Cardiac muscle cell (in vitro differentiated cells and primary cell): ENCODE measurements around the gene PTPN13. TPM values are rescaled to one million over a fixed set of nuclear protein-coding genes. Genes with fewer than 3 reads are reported as not detected.
A peak's percentile ranks its signal among the peaks of the same experiment; 100 is the strongest.
"Not testable (repeated sequence)": the region's sequence is repeated elsewhere in the genome, so short reads cannot be mapped to it uniquely, and the experiment has no call there.

Experiments used
- DNase-seq, 2 donors: peaks; one replicate each; pipeline versions ENCODE4 v3.0.0 to v3.0.0-alpha.2; 2010 to 2017; ENCODE audit warnings: low read depth in 1 of 2, low spot score in 1 of 2
- H3K27ac ChIP-seq: fragments of 200-600 bp; sonication (generic); 2 replicates; pipeline ENCODE4 v1.5.1; 2016
- H3K27me3 ChIP-seq: fragments of 200-600 bp; sonication (generic); 2 replicates; pipeline ENCODE4 v1.6.0; 2016; ENCODE audit warnings: control low read depth
- H3K36me3 ChIP-seq: fragments of 200-600 bp; sonication (generic); 2 replicates; pipeline ENCODE4 v1.5.1; 2016; ENCODE audit warnings: control low read depth
- H3K4me1 ChIP-seq: fragments of 200-600 bp; sonication (generic); 2 replicates; pipeline ENCODE4 v1.8.1; 2017; ENCODE audit warnings: low read depth, mild to moderate bottlenecking, mixed run types
- H3K4me3 ChIP-seq: fragments of 200-600 bp; sonication (generic); 2 replicates; pipeline ENCODE4 v1.5.1; 2016; ENCODE audit warnings: mild to moderate bottlenecking
- H3K9me3 ChIP-seq: fragments of 200-600 bp; sonication (generic); 2 replicates; pipeline ENCODE4 v1.5.1; 2017; ENCODE audit warnings: low read depth, mild to moderate bottlenecking, control low read depth
- CTCF ChIP-seq: IDR thresholded peaks from 2 replicates; pipeline ENCODE4 v1.5.1; 2012; ENCODE audit warnings: low read depth, mild to moderate bottlenecking, low read length
- polyA plus RNA-seq: library from polyadenylated mRNA; unstranded; fragments of >200 nt; fragmentation: Nextera tagmentation; extraction: Ambion mirVana; gene quantifications from 2 replicates; pipeline ENCODE4 v1.2.1, GENCODE V29; 2016
- total RNA-seq: library from RNA; depleted of rRNA; stranded (reverse); fragments of >200 nt; gene quantifications from 2 replicates; pipeline ENCODE4 v1.2.3, GENCODE V29; 2016

Gene PTPN13
- total and polyA plus RNA-seq, 2 experiments from 2014 or later = 14.4 to 38.2 TPM

- Histone ChIP-seq H3K27me3 (no peaks in the 10 kb centered on the region), H3K4me1 (peaks cover 4% of the 10 kb centered on the region), H3K9me3 (no peaks in the 10 kb centered on the region), H3K27ac (no peak overlapping the region), H3K4me3 (no peak overlapping the region), H3K36me3 (peaks cover 3% of the 10 kb centered on the region)
- DNase-seq = no peak
- TF ChIP-seq CTCF = no peak
Measured at GRCh38 chr4:86644892-86645291, 50.8 kb downstream of the PTPN13 start.

GRCh38 chr4:86652332-86652932, 58.3 kb downstream of the PTPN13 start:
- TF ChIP-seq CTCF = no peak
- Histone ChIP-seq H3K27ac (no peak overlapping the region), H3K36me3 (no peaks in the 10 kb centered on the region), H3K27me3 (no peaks in the 10 kb centered on the region), H3K4me1 (no peaks in the 10 kb centered on the region), H3K4me3 (no peak overlapping the region), H3K9me3 (no peaks in the 10 kb centered on the region)
- no peak for DNase-seq

GRCh38 chr4:86653237-86653865, 59.2 kb downstream of the PTPN13 start:
- Histone ChIP-seq H3K27me3 (no peaks in the 10 kb centered on the region), H3K4me3 (no peak overlapping the region), H3K4me1 (no peaks in the 10 kb centered on the region), H3K36me3 (no peaks in the 10 kb centered on the region), H3K9me3 (no peaks in the 10 kb centered on the region), H3K27ac (no peak overlapping the region)
- TF ChIP-seq CTCF = peak; percentile 36
- no peak for DNase-seq

GRCh38 chr4:86656781-86657180, 62.7 kb downstream of the PTPN13 start:
- not testable (repeated sequence) for H3K36me3 ChIP-seq, H3K4me3 ChIP-seq, H3K27me3 ChIP-seq, H3K27ac ChIP-seq, H3K9me3 ChIP-seq, DNase-seq, H3K4me1 ChIP-seq

- DNase-seq = no peak
- Histone ChIP-seq H3K4me3 (no peak overlapping the region), H3K9me3 (no peaks in the 10 kb centered on the region), H3K4me1 (peaks cover 9% of the 10 kb centered on the region), H3K27me3 (no peaks in the 10 kb centered on the region), H3K27ac (no peak overlapping the region), H3K36me3 (no peaks in the 10 kb centered on the region)
- TF ChIP-seq CTCF = no peak
Measured at GRCh38 chr4:86657382-86657781, 63.3 kb downstream of the PTPN13 start.

GRCh38 chr4:86657910-86658309, 63.8 kb downstream of the PTPN13 start:
- no peaks in the 10 kb centered on the region for H3K36me3 ChIP-seq
- no peak for DNase-seq
- H3K4me3 ChIP-seq = no peak overlapping the region
- no peak overlapping the region for H3K27ac ChIP-seq
- H3K4me1 ChIP-seq = peaks cover 9% of the 10 kb centered on the region
- TF ChIP-seq CTCF = no peak
- H3K27me3 ChIP-seq = no peaks in the 10 kb centered on the region
- H3K9me3 ChIP-seq = no peaks in the 10 kb centered on the region
